ENCODE results near the gene RAB36. TPM values are rescaled to one million over a fixed set of nuclear protein-coding genes. Genes with fewer than 3 reads are reported as not detected.

RAB36 gene
- total RNA-seq, 2 donors from 2014 or later = 2.6 to 3.3 TPM

- H3K9ac ChIP-seq (ENCODE audit: extremely low read depth, low read length, poor library complexity, severe bottlenecking) = no peak overlapping the region
- no peaks in the 10 kb centered on the region for H3K27me3 ChIP-seq (ENCODE audit: control insufficient read depth, insufficient read depth, low read length, poor library complexity, severe bottlenecking)
- Mint-ChIP-seq H3K4me1 (peaks cover 7% of the 10 kb centered on the region), H3K27me3 (ENCODE audit: insufficient read depth) (no peaks in the 10 kb centered on the region), H3K27ac (no peak overlapping the region), H3K4me3 (no peak overlapping the region), H3K9me3 (no peaks in the 10 kb centered on the region), H3K36me3 (ENCODE audit: low read depth) (peaks cover 9% of the 10 kb centered on the region)
- peaks cover 6% of the 10 kb centered on the region for H3K36me3 ChIP-seq (ENCODE audit: control insufficient read depth, insufficient read depth, low read length)
- TF ChIP-seq CTCF (conservative IDR thresholded peaks at IDR 0.05) = no peak
- DNase-seq = no peak
- peaks cover 8% of the 10 kb centered on the region for H3K9me3 ChIP-seq (ENCODE audit: control insufficient read depth, low read length)
- no peak overlapping the region for H3K27ac ChIP-seq (ENCODE audit: low read depth, low read length)
- WGBS, 2 experiments (ENCODE audit: insufficient coverage in 1 of 2, insufficient read length in 1 of 2) = 91 to 92% methylated on average over 9 to 12 of the region's 12 CpGs
- H3K4me3 ChIP-seq (ENCODE audit: low read length) = no peak overlapping the region
- H3K4me1 ChIP-seq (ENCODE audit: control insufficient read depth, insufficient read depth, low read length) = no peaks in the 10 kb centered on the region
Measured at GRCh38 chr22:23104187-23104971, 40.9 kb upstream of the RAB36 start.

- peaks cover 8% of the 10 kb centered on the region for H3K9me3 ChIP-seq (ENCODE audit: control insufficient read depth, low read length)
- H3K9me3 Mint-ChIP-seq = no peaks in the 10 kb centered on the region
- no peak for TF ChIP-seq CTCF (conservative IDR thresholded peaks at IDR 0.05)
- H3K9ac ChIP-seq (ENCODE audit: extremely low read depth, low read length, poor library complexity, severe bottlenecking) = no peak overlapping the region
- H3K36me3 Mint-ChIP-seq (ENCODE audit: low read depth) = peaks cover 9% of the 10 kb centered on the region
- no peak overlapping the region for H3K27ac Mint-ChIP-seq
- H3K27me3 Mint-ChIP-seq (ENCODE audit: insufficient read depth) = no peaks in the 10 kb centered on the region
- WGBS, 2 experiments (ENCODE audit: insufficient coverage in 1 of 2, insufficient read length in 1 of 2) = 93 to 95% methylated on average over 3 to 5 of the region's 5 CpGs
- no peak overlapping the region for H3K27ac ChIP-seq (ENCODE audit: low read depth, low read length)
- no peaks in the 10 kb centered on the region for H3K4me1 ChIP-seq (ENCODE audit: control insufficient read depth, insufficient read depth, low read length)
- no peak for DNase-seq
- no peak overlapping the region for H3K4me3 Mint-ChIP-seq
- no peak overlapping the region for H3K4me3 ChIP-seq (ENCODE audit: low read length)
- H3K4me1 Mint-ChIP-seq = peaks cover under 1% of the 10 kb centered on the region
- H3K27me3 ChIP-seq (ENCODE audit: control insufficient read depth, insufficient read depth, low read length, poor library complexity, severe bottlenecking) = no peaks in the 10 kb centered on the region
- peaks cover 6% of the 10 kb centered on the region for H3K36me3 ChIP-seq (ENCODE audit: control insufficient read depth, insufficient read depth, low read length)
Measured at GRCh38 chr22:23105304-23105703, 40.0 kb upstream of the RAB36 start.

- no peaks in the 10 kb centered on the region for H3K4me1 Mint-ChIP-seq
Measured at GRCh38 chr22:23105919-23106318, 39.4 kb upstream of the RAB36 start.

More at GRCh38 chr22:23105919-23106318, 39.4 kb upstream of the RAB36 start:
- H3K27me3 ChIP-seq (ENCODE audit: control insufficient read depth, insufficient read depth, low read length, poor library complexity, severe bottlenecking) = no peaks in the 10 kb centered on the region
- H3K36me3 ChIP-seq (ENCODE audit: control insufficient read depth, insufficient read depth, low read length) = peaks cover 6% of the 10 kb centered on the region
- no peak overlapping the region for H3K4me3 ChIP-seq (ENCODE audit: low read length)
- no peaks in the 10 kb centered on the region for H3K4me1 ChIP-seq (ENCODE audit: control insufficient read depth, insufficient read depth, low read length)
- H3K27me3 Mint-ChIP-seq (ENCODE audit: insufficient read depth) = no peaks in the 10 kb centered on the region
- WGBS, 2 experiments (ENCODE audit: insufficient coverage in 1 of 2, insufficient read length in 1 of 2) = 94 to 100% methylated on average over 4 to 5 of the region's 5 CpGs
- DNase-seq = no peak
- H3K27ac ChIP-seq (ENCODE audit: low read depth, low read length) = no peak overlapping the region
- no peak for TF ChIP-seq CTCF (conservative IDR thresholded peaks at IDR 0.05)
- H3K9ac ChIP-seq (ENCODE audit: extremely low read depth, low read length, poor library complexity, severe bottlenecking) = no peak overlapping the region
- H3K36me3 Mint-ChIP-seq (ENCODE audit: low read depth) = peaks cover 9% of the 10 kb centered on the region
- no peak overlapping the region for H3K4me3 Mint-ChIP-seq
- H3K27ac Mint-ChIP-seq = no peak overlapping the region
- H3K9me3 Mint-ChIP-seq = no peaks in the 10 kb centered on the region
- peaks cover 8% of the 10 kb centered on the region for H3K9me3 ChIP-seq (ENCODE audit: control insufficient read depth, low read length)
